NCI-H226 (cell line): ENCODE data around the gene ZNF783.
"Not testable (repeated sequence)": the region's sequence is repeated elsewhere in the genome, so short reads cannot be mapped to it uniquely, and the experiment has no call there.

Experiments
- DNase-seq: peaks from one replicate; pipeline ENCODE4 v3.0.0-alpha.2; 2015

Gene ZNF783

GRCh38 chr7:149241696-149242095, 20.3 kb upstream of the ZNF783 start:
- DNase-seq, result no peak

- no peak for DNase-seq
Measured at GRCh38 chr7:149245244-149245643, 16.8 kb upstream of the ZNF783 start.

- no peak for DNase-seq
Measured at GRCh38 chr7:149245744-149246143, 16.3 kb upstream of the ZNF783 start.

GRCh38 chr7:149248777-149249176, 13.2 kb upstream of the ZNF783 start:
- DNase-seq, result no peak

GRCh38 chr7:149250151-149250550, 11.8 kb upstream of the ZNF783 start:
- DNase-seq, result not testable (repeated sequence)

DNA sequence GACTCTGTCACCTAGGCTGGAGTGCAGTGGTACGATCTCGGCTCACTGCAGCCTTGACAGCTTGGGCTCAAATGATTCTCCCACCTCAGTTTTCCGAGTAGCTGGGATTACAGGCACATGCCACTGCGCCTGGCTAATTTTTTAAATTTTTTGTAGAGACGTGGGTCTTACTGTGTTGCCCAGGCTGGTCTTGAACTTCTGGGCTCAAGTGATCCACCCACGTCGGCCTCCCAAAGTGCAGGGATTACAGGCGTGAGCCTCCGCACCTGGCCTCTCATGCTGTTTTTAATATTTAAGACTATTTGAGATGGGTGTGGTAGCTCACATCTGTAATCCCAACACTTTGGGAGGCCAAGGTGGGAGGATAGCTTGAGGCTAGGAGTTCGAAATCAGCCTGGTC, 10.5 kb upstream of the ZNF783 start:
- not testable (repeated sequence) for DNase-seq

GRCh38 chr7:149252378-149252777, 9.6 kb upstream of the ZNF783 start:
- DNase-seq, result no peak

GRCh38 chr7:149253665-149254064, 8.3 kb upstream of the ZNF783 start:
- peak; percentile 26 for DNase-seq

DNA sequence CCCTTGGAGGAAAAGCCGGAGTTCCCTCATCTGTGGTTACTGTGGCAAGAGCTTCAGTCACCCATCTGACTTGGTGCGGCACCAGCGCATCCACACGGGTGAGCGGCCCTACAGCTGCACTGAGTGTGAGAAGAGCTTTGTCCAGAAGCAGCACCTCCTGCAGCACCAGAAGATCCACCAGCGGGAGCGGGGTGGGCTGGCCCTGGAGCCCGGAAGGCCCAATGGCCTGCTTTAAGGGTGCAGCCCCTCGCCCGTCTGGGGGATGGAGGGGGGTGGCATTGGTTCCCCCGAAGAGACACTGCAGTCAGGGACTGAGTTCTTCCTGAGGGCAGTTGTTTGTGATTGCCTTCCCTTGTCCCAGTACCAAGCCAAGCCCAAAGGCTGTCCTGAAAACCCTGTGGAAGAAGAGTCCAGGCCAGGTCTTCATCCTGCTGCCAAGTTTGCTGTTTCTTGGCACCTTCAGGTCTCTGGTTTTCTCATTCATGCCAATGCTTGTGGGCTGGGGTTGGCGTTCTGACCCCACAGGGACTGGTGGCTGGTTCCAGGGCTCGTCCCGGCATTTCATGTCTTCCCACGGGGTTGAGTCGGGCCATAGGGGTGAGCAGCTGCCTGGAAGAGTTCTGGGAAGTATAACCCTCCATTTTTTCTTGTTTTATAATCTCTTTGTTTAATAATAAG, 7.7 kb upstream of the ZNF783 start:
- DNase-seq, result no peak

GRCh38 chr7:149255174-149255573, 6.8 kb upstream of the ZNF783 start:
- no peak for DNase-seq

DNA sequence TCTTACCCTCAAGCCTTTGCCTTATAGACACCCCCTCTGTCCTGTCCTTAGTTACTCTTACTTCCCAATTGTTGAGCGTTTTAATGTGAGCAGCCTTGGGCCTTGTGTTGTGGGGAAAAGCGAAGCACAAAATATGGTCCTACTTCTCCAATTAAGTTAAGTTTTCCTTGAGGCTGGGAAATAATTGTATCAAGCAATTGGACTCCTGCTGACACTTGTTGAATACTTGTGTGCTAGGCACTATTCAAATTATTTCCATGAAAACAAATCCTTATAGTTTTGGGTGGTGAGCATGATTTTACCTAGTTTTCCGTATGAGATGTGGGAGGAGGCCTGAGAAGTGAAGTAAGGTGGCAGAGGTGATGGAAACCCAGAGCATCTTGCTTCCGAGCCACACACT, 5.4 kb upstream of the ZNF783 start:
- DNase-seq, result no peak

DNA sequence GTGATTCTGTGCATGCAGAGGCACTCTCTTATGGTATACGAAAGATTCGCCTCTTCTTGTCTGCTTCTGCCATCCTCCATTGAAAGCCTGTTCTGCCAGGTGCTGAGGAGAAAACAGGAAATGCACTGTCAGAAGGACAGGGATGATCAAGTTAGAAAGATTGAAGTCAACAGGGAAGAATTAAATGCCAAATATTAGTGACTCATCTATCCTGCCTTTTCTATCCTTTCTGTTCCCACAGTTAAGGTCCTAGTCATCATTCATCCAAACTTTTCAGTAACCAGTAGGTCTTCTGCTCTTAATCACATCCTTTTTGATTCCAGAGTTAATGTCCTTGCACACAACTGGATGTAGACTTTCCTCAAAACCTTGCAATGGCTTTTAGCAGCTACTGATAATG, 4.8 kb upstream of the ZNF783 start:
- DNase-seq, result no peak

- DNase-seq, result peak; percentile 77
Measured at GRCh38 chr7:149261316-149261828, 624 bp upstream of the ZNF783 start.

GRCh38 chr7:149266451-149266850, 4.5 kb downstream of the ZNF783 start:
- no peak for DNase-seq

DNA sequence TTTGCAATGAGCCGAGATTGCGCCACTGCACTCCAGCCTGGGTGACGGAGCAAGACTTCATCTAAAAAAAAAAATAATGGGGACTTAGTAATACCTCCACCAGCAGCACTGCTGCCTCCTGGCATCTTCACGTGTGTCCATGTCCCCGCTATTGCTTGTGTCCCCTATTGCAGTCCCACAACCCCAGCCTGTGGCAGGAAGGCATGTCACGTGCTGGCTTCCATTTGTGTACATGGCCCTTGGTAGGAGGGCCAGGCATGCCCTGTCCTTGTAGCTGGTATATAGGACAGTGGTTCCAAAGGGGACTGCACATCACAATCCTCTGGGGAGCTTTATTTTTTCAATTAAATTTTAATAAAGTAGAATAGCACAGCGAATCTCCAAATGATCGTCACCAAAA, 5.7 kb downstream of the ZNF783 start:
- DNase-seq, result no peak

- DNase-seq, result not testable (repeated sequence)
Measured at GRCh38 chr7:149274424-149274823, 12.4 kb downstream of the ZNF783 start.

DNA sequence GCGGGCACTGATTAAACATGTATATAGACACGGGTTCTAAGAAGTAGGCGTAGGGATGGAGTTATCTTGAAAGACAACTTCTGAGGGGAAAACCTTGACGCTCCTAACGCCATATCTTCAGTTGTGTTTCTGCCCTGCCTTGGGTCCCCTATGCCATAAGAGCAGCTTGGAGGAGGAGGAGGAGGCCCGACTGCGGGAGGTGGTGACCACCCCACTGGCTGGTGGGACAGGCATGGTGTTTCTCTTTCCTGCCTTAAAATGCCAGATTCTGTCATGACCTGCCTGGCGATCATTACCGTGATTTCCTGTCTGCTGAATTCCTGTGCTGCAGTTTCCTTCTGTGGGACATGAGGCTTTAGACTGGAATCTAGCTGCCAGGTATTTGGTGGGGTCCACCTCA, 15.9 kb downstream of the ZNF783 start:
- DNase-seq, result no peak

DNA sequence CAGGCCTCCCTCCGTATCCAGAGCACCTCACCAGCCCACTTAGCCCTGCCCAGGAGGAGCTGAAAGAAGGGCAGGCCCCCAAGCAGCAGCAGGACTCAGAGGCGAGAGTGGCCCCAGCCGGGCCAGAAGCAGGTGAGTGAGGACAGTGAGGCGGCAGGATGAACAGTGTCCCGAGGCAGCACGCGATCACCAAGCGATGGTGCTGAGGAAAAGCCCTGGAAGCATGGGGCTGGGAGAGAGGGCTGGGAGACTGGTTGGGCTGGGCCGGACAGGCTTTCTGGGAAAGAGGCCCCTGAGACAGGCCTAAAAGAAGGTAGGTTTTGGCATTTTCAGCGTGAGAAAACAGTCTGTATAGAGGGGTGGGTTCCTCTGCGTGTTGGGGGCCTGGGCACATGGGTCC, 16.4 kb downstream of the ZNF783 start:
- no peak for DNase-seq

DNA sequence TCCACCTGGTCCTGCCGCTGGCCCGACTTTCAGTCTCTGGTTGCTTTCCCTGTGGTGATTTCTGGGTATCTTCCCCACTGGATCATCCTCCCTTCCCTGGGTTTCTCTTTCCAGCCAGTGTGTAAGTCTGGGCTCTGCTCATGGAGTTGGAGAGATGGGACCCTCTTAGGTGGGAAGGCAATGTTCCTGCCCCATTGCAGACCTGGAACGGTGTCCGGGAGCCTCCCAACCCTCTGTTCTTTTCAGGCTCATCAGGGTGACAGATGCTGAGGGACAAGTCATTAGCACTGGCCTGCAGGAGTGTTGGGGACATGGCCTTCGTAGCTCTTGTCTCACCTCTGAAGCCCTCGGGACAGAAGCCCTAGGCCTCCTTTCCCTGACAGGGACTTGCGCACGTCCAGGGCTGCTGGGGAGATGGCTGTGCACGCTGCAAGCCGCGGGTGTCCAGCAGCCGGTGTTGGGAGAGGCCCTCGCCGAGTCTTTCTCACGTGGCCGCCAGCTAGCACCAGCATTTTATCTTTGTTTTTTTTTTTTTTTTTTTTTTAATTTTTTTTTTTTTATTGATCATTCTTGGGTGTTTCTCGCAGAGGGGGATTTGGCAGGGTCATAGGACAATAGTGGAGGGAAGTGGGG, 17.2 kb downstream of the ZNF783 start:
- DNase-seq, result no peak

GRCh38 chr7:149280151-149280550, 18.2 kb downstream of the ZNF783 start:
- no peak for DNase-seq

DNA sequence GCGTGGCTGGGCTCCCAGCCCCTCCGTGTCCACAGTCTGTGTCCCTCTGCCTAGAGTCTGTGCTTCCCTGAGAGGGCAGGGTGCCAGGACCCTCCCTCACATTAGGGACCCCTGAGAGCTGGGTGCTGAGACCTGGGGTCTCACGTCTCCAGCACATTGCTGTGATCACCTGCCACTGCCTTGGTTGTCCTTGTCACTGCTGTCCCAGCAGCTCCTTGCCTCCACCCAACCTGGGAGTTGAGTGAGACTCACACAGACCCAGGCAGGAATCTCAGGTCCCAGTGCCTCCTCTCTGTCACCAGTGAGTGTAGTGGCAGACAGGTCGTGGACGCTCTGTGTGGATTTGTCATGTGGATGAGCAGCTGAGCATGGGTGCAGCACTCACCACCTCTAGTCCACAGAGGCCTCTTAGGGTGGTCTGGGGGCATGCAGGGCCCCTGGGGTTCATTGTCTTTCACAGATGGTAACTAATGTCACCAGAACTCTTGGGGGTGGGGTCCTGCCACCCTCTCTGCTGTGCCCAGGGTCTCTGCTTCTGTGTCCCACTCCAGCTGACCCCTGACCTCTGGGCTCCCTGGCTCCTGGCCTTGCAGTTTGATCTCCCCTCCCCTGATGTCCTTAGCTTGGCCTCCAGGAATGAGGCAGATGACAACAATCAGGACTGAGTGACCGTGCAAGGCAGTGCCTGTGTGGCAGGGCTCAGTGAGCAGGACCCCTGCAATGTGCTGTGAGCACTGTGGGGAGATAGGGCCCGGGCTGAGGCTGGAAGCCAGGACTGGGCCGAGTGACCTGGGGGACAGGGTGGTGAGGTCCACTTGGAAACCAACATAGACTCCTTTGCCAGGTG, 18.9 kb downstream of the ZNF783 start:
- DNase-seq, result no peak

GRCh38 chr7:149281508-149282330, 19.7 kb downstream of the ZNF783 start:
- DNase-seq, result no peak

DNA sequence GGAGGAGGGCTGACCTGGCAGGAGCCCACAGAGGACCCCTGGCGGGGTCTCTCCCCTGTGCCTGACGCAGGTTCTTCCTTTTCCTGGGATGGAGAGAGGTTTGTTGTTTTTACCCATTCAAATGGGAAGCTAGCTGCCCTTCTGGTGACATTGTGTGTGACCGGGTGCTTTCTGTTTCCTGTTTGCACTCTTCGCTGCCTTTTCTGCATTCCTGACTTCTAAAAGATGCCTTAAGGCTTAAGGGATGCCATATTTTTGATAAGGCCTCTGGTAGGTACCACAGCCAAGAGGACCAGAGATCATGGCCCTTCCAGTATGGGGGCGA, 20.3 kb downstream of the ZNF783 start:
- no peak for DNase-seq
